HEK293 (cell line): ENCODE data around the gene LRP1B.

Experiments used
- ATF2 ChIP-seq: fragments of 450-650 bp; formaldehyde crosslinking; IDR thresholded peaks from 2 replicates; pipeline ENCODE4 v1.5.1; 2016; ENCODE audit warnings: missing biosample characterization, missing genetic modification characterization, low read depth
- CTCF ChIP-seq: fragments of 450-650 bp; formaldehyde crosslinking; IDR thresholded peaks from 2 replicates; pipeline ENCODE4 v1.5.1; 2016; ENCODE audit warnings: missing biosample characterization, missing genetic modification characterization
- GLI2 ChIP-seq: fragments of 450-650 bp; formaldehyde crosslinking; IDR thresholded peaks from 2 replicates; pipeline ENCODE4; 2017; ENCODE audit warnings: missing biosample characterization, missing genetic modification characterization, low read depth, borderline replicate concordance
- KLF1 ChIP-seq: fragments of 450-650 bp; formaldehyde crosslinking; IDR thresholded peaks from 2 replicates; pipeline ENCODE4 v1.5.1; 2016; ENCODE audit warnings: missing biosample characterization, missing genetic modification characterization
- MYNN ChIP-seq: fragments of 450-650 bp; formaldehyde crosslinking; IDR thresholded peaks from 2 replicates; pipeline ENCODE4 v1.5.1; 2016; ENCODE audit warnings: missing biosample characterization, missing genetic modification characterization, borderline replicate concordance
- ZBTB1 ChIP-seq: fragments of 450-650 bp; formaldehyde crosslinking; IDR thresholded peaks from 2 replicates; pipeline ENCODE4 v1.5.1; 2016; ENCODE audit warnings: missing biosample characterization, missing genetic modification characterization
- ZFP41 ChIP-seq: fragments of 450-650 bp; formaldehyde crosslinking; IDR thresholded peaks from 2 replicates; pipeline ENCODE4 v1.5.1; 2016; ENCODE audit warnings: missing biosample characterization, missing genetic modification characterization, borderline replicate concordance
- ZNF112 ChIP-seq: fragments of 450-650 bp; formaldehyde crosslinking; IDR thresholded peaks from 2 replicates; pipeline ENCODE4 v1.5.0; 2017; ENCODE audit warnings: missing biosample characterization, missing genetic modification characterization
- ZNF146 ChIP-seq: fragments of 450-650 bp; formaldehyde crosslinking; IDR thresholded peaks from 2 replicates; pipeline ENCODE4 v1.5.1; 2016; ENCODE audit warnings: missing biosample characterization, missing genetic modification characterization
- ZNF155 ChIP-seq: fragments of 450-650 bp; formaldehyde crosslinking; IDR thresholded peaks from 2 replicates; pipeline ENCODE4 v1.5.1; 2016; ENCODE audit warnings: missing biosample characterization, missing genetic modification characterization
- ZNF280D ChIP-seq: fragments of 450-650 bp; formaldehyde crosslinking; IDR thresholded peaks from 2 replicates; pipeline ENCODE4 v1.5.1; 2016; ENCODE audit warnings: missing biosample characterization, missing genetic modification characterization
- ZNF514 ChIP-seq: fragments of 450-650 bp; formaldehyde crosslinking; IDR thresholded peaks from 2 replicates; pipeline ENCODE4 v1.5.1; 2016; ENCODE audit warnings: missing biosample characterization, missing genetic modification characterization
- ZNF654 ChIP-seq: fragments of 450-650 bp; formaldehyde crosslinking; IDR thresholded peaks from 2 replicates; pipeline ENCODE4 v1.5.1; 2016; ENCODE audit warnings: low read depth, missing biosample characterization, missing genetic modification characterization
- ZNF701 ChIP-seq: fragments of 450-650 bp; formaldehyde crosslinking; IDR thresholded peaks from 2 replicates; pipeline ENCODE4 v1.5.1; 2016; ENCODE audit warnings: missing biosample characterization, missing genetic modification characterization

GRCh38 chr2:141654311-141654710, 476.5 kb downstream of the LRP1B start:
- TF ChIP-seq KLF1 (tag by site-specific recombination) (no peak), CTCF (tag by site-specific recombination) (no peak), GLI2 (tag by site-specific recombination) (no peak), ZNF146 (tag by site-specific recombination) (no peak), ZNF112 (tag by site-specific recombination) (no peak), MYNN (tag by site-specific recombination) (no peak), ATF2 (tag by site-specific recombination) (no peak), ZNF155 (tag by site-specific recombination) (no peak), ZBTB1 (tag by site-specific recombination) (no peak), ZNF701 (no peak), ZNF280D (tag by site-specific recombination) (no peak), ZNF514 (tag by site-specific recombination) (no peak), ZFP41 (tag by site-specific recombination) (no peak), ZNF654 (tag by site-specific recombination) (no peak)
